Activated CD8-positive, alpha-beta memory T cell treated with anti-CD3 and anti-CD28 coated beads, Interleukin-2, amount 50 U/mL, for 24 hours (primary cell): ENCODE results near the gene ADCY7.

ENCODE experiments used
- DNase-seq: peaks from one replicate; pipeline ENCODE4 v3.0.0-alpha.2; 2020; ENCODE audit errors: extremely low read depth

ADCY7 gene

DNA sequence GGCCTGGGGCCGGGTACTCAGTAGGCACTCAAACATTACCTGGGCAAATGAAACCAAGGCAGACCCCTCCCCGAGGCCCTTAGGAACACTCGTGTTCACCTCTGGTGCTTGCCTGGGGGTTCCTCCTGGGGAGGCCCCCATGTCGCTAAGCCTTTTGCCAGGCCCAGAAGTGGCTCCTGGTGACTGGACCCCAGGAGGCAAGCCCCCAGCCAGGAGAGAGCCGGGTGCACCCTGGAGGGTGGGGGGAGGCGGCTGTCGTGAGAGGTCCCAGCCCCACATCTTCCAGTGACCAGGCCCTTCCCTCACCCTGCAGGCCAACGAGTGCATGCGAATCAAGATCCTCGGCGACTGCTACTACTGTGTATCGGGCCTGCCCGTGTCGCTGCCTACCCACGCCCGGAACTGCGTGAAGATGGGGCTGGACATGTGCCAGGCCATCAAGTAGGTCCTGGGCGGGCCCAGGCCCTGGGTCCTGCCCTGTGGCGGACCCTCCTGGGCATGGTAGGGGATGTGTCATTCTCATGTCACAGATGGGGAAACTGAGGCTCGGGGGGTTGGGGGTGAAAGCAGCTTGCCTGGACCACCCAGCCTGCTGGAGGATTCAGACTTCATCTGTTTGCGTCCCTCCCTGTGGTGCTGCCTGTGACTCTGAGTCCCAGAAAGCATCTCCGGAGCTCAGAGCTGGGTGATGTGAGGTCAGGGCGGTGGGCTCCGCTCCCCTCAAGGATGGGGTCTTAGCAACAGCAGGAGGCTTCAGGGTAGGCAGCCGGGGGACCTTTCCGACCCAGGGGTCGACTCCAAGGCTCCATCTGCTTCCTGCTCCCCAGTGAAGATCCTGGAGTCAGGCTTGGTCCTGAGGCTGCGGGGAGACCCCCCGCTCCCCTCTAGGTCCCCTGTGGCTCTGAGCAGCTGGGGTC, 32.5 kb downstream of the ADCY7 start:
- DNase-seq: no peak

DNA sequence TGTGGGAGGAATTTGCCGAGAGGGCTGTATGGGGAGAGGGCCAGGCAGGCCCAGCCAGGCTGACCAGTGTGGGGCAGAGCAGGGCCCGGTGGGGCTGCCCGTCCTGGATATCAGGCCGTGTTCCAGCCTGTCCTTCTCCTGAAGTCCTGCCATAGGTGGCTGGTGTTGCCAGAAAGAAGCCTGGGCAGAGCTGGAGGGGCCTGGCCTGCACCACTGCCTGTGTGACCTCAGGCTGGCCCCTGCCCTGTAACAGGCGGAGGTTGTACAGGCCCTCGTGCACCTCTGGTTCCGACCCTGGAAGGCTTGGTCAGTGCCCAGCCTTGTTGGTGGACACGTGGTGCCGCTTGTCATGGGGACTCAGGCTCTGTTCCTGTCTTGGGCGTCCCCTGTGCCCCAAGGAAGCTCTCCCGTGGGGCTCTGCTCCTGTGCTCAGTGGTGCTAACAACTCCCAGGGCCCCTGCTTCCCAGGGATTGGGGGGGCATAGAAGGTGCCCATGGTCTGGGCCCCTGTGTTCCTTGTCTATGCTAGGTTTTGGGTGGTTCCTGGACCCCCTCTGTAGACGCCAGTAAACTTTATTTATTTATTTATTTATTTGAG, 33.3 kb downstream of the ADCY7 start:
- no peak for DNase-seq

DNA sequence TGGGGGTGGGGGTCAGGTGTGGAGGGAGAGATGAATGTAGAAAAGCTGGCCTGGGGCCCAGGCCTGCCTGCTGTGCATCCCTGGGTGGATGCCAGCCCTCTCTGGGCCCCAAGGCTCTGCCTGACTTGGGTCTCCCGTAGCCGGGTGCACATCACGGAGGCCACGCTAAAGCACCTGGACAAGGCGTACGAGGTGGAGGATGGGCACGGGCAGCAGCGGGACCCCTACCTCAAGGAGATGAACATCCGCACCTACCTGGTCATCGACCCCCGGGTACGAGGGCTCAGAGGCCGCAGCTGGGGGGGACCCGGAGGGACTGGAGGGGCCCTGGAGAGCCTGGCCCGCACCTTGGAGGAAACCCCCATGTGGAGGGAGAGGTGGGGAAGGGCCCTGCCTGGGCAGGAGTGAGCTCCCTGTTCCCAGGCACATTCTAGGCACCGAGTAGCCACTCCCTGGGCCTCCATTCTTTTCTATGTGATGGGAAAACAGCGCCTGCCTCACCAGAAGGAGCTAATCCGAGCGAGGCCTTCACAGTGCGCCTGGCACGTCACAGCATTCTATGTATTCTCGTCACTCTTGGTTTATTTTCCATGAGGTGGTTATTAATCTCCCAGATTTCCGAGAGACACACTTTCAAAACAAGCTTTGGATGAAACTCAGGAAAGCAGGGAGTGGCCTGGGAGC, 34.7 kb downstream of the ADCY7 start:
- no peak for DNase-seq

DNA sequence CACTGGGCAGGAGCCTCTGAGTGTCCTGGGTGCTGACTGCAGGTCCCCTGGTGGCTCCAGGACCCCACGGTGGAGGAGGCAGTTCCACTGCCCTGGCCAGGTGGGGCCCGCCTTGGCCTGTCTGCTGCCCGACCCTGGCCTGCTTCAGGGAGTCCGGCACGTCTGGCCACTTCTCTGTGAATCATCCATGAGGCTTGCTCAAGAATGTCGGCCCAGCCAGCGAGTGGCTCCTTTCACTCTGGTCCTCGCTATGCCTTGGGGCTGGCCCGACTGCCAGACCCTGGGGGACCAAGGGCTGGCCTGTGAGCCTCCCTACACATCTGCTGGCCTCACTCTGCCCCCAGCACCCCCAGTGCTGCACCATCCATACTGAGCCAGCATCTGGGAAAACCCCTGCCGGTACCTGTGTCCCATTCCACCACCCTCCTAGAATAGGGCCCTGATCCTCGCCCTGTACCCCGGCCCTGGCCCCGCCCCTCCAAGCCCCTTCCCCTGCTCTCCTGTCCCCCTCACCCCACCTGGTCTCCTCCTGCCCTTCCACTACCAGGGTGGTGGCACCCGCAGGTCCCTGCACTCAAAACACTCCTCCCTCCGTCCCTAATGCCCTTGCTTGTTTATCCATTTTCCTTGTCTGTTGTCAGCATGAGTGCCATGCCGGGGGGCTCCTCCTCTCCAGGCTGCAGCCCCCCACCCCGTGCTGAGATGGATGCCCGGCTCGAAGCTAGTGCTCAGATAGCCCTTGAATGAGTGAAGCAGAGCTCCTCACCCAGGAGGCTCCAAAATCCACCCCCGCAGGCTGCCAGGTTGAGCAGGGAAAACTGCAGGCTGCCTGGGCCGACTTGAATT, 35.5 kb downstream of the ADCY7 start:
- DNase-seq: no peak

DNA sequence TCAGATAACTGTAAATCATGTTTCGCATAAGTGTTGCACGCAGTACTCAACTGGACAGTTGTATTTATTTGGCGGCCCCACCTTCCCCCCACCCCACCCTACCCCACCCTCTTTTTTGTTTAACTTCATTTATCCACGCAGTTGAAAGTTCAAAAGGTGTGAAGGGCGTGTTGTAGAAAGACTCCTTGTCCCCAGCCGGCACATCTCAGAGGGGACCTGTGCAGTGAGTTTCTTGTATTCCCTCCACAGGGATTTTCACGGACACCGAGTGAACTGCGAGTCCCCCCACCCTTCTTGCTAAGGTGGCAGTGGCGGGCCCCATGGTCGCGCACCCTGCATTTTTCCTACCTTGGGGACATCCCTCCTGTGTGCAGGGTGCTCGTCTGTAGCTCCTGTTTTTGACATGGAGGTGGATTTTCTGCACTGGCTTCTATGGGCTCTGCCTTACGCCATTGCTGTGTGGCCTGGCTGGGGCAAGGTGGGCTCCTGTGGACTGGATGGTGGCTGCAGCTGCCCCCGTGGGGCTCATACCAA, 36.2 kb downstream of the ADCY7 start:
- no peak for DNase-seq

DNA sequence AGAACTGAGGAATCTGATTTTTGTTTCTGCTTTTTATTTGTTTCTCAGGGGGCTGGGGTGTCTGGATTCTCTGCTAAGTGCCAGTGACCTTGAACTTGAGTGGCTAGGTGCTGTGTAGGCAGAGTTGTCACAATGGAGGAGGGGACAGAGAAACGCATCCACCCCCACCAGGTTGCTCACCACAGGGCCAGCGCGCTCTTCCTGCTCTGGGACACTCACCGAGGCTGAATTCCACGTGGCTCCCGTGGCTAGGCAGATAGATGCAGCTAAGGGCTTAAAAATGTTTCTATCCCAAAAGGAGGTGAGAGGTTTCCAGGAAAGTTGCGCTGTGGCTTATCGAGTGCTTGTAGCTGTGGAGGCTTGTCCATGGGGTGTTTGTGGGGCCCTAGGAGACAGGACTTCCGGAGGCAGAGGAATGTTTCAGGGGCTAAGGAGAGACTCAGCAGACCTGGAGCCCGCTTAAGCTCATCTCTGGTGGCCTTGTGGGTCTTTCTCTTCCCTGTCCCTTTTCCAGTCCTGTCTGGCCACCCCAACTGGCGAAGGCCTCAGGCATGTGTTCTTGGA, 36.8 kb downstream of the ADCY7 start:
- DNase-seq: no peak

DNA sequence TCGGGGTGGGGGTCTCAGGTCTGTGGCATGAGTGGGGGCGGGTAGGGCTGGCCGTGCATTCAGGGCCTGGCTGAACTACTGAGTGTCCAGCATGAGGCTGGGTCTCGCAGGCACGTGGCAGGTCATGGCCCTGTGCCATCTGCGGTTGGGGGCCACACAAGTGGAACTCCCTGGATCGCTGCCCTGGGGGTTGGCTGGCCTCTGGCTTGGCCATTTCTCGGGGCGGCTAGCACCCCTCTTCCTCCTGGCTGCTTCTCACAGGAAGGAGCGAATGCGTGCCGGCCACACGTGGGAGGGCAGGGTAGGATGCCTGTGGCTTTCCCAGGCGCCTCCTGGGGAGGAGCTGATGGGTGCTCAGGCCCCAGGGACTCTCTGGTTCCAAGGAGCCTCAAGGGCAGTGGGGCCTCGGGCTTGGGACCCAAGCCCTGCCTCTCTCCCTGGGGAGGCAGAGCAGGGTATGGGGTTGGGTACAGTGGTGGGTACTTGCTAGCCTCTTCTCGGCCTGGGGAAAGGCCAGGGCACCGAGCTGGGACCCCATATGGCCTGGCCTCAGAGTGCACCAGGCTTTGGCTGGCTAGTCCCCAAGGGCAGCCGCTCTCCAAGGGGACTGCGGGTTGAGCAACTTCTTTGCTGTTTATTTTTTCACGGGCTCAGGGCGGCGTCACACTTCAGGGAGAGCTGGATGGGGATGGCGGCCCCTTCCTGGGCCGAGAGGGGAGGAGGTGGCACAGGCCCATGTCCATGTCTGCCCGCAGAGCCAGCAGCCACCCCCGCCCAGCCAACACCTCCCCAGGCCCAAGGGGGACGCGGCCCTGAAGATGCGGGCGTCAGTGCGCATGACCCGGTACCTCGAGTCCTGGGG, 37.5 kb downstream of the ADCY7 start:
- DNase-seq: no peak

DNA sequence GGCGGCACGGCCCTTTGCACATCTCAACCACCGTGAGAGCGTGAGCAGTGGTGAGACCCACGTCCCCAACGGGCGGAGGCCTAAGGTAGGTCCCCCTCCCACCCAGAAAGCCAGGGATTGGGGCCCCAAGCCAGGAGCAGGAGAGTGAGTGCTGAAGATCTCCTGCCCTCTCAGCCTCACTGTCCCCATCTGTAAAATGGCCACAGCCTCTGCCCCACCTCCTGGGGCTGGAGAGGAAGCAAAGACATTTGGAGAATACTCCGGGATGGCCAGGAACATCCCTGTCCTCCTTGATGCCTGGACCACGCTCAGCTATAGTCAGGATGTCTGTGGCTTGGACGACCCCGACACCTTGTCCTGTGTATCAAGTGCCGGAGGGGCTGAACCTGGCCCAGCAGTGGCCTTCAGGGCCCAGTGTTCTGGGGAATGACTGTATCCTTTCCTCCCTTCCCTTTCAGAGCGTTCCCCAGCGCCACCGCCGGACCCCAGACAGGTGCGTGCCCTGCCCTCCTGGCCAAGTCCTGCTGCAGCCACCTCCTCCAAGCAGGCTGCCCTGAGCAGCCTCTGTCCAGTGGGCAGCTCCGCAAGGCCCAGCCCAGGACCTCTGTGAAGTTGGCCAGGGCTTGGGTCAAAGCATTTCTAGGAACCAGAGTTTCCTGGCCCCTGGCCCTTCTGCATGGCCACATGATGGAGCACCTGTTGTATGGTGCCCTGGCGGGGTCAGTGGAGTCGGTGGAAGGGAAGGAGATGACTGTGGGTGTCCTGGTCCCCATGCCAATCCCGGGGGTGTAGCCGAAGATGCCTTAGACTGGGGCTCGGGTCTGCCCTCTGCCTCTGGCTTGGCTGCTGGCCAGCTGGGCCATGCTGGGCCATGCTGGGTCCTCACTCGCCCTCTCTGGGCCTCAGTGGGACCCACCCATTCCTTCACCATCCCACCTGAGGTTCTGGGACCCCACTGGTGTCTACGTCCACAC, 38.4 kb downstream of the ADCY7 start:
- DNase-seq: no peak

DNA sequence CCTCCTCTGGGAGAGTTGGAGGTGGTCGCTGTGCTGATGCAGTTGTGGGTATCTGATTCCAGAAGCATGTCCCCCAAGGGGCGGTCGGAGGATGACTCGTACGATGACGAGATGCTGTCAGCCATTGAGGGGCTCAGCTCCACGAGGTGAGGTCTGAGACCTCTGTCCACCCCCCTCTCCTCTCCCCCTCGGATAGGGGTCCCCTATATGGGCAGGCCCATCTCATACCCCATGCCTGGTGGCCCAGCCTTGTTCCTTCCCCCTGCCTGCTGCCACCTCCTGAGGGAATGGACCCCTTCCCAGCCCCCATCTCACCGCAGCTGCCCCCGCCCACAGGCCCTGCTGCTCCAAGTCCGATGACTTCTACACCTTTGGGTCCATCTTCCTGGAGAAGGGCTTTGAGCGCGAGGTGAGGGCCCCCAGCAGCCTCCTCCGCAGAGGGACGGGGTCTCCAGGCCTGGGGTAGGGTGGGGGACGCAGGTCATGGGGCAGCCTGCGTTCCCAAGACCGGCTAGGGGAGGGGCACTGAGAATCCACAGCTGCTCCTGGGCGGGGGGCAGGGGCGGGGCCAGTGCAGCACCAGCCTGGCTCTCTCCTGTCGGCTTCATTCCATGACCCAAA, 39.2 kb downstream of the ADCY7 start:
- DNase-seq: no peak

DNA sequence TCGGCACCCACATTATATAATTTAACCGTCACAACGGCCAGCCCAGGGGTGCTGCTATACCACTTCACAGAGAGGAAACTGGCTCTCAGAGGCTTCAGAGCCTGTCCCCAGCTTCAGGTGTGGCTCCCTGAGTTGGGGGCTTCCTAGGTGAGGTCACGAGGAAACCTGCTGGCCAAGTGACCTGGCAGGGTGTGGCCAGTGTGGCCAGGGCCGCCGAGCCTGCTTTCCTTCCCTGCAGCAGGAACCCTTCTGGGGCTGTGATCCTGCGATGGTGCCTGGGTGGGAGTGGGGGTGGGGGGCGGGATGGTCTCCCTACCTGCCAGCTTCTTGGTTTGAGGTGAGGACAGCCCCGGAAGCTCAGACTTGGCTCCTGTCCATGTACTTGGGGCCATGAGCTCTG, 39.9 kb downstream of the ADCY7 start:
- DNase-seq: no peak

DNA sequence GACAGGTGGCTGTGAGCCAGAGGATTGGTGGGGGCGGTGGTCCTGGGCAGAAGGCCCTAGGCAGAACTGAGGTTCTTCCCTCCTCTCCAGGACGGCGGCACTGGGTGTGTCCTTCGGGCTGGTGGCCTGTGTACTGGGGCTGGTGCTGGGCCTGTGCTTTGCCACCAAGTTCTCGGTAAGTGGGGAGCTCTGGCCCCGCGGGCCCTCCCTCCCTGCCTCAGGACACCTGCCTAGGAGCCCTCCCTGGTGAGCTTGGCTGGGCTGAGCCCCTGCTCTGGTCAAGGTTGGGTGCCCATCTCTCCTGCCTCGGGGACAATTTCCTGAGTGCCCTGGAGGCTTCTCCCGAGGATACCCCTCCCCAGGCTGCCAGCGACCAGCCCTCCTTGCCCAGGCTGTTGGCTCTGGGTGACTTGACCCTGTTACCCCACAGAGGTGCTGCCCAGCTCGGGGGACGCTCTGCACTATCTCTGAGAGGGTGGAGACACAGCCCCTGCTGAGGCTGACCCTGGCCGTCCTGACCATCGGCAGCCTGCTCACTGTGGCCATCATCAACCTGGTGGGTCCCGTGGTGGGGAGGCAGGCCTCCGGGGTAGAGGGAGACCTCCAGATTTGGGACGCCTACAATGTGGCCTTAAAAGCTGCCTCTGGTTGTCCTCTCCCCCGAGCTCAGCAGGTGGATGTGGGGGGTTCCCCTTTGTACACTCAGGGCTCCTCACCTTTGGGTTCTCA, 42.0 kb downstream of the ADCY7 start:
- DNase-seq: no peak

DNA sequence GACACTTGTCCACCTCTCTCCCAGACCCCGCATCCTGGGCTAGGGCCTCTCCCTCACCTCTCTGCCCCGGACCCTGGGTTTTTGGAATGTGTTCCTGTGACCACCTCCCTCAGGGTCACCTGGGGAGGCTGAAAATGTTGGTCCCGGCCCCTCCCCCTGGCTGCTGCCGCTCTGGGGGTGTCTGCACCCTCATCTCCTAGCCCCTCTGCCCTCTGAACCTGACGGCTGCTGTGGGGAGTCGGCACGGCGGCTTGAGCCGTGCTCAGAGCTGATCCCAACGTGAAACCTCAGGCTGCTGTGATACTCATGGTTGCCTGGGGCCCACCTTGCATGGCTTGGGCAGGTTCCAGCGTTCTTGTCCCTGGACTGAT, 42.8 kb downstream of the ADCY7 start:
- DNase-seq: no peak

DNA sequence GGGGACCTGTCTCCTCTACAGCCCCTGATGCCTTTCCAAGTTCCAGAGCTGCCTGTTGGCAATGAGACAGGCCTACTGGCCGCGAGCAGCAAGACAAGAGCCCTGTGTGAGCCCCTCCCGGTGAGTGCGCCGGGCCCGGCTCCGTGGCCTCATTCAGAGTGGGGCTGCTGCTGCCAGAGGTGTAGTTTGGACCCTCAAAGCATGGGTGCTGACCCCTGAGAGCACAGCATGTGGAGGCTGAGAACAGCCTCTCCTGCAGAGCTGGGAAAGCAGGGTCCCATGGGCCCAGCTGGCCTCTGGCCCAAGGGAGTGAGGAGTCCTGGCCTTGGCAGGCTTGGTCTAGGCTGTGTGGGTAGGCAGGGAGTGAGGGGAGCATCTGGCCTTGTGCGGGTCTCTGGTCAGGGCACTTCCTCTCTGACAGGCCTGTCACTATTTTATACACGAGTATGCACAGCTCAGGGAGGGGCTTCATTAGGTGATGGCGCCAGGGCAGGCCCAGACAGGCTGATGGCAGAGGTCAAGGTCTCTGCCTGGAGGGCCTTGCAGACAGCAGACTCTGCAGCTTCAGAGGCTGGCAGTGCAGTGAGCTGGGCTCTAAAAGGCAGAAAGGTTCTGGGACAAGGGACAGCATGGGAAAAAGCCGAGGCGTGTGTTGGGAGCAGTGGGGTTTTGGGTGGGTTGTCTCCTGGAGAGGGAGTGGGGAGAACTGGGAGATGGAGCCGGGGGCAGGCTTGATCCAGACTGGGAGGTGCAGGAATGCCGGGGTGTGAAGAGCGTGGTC, 43.4 kb downstream of the ADCY7 start:
- DNase-seq: no peak

DNA sequence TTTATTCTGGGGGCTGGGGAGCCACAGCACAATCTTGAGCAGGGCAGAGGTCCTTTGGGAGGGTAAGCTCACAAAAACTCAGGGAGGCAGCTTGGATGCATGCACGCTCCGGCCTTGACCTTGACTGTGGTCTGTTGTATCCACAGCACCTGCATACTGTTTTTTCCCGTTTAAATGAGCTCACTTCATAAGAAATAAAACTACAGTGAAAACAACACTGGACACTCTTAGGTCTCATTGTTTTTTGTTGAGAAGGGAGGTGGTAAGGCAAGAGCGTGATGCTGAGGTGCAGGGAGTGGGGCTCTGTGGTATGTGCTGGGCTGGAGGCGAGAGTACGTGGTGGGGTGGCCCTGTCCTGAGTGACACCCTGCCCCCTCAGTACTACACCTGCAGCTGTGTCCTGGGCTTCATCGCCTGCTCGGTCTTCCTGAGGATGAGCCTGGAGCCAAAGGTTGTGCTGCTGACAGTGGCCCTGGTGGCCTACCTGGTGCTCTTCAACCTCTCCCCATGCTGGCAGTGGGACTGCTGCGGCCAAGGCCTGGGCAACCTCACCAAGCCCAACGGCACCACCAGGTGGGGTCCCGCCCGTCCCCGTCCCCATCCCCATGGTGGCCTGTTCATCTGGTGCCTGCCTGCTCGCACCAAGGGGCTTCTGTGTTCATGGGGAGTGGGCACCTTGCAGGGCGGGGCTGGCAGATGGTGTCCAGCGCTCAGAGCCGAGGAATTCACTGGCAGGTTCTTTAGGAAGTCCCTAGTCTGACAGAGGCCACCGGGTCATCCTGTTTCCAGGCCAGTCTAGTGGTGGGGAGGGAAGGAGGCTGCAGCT, 44.2 kb downstream of the ADCY7 start:
- no peak for DNase-seq

DNA sequence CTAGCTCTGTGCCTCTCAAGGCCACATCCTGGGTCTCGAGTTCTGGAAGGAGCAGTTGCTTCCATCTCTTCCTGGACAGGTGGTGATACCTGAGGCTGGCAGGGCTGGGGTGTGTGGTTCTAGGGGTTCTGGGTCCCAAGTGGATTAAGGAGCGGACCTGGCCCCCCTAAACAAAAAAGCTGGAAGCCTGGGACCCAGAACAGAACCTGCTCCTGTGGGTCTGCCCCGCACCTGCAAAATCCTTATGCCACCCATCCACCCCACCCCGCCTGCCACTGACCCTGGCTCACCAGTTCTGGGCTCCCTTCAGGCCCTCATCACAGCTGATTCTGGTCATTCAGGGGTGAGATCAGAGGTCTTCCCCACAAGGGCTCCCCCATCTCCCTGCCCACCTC, 44.8 kb downstream of the ADCY7 start:
- DNase-seq: no peak

DNA sequence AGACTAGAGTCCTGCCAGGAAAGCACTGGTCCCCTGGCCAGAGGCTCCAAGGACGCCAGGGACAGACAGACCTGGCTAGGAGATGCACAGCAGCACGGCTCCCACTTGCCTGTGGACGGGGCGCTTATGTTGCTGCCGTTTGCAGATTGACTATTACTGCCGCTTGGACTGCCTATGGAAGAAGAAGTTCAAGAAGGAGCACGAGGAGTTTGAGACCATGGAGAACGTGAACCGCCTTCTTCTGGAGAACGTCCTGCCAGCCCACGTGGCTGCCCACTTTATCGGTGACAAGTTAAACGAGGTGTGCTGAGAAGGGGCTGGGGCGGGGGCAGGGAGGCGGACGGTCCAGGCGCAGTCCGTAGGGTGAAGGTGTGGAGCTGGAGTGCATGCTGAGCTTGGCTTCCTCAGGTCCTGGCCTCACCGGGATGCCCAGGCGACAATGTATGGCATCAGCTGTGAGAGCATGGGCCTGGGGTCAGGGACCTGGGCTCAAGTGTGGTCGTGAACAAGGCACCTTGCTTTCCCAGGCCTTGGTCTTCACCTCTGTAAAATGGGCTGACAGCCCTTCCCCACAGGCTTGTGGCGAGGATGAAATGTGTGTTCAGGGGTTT, 45.6 kb downstream of the ADCY7 start:
- no peak for DNase-seq
